Raji (cell line): ENCODE results near the gene RBM19.

Source experiments
- POLR2A ChIP-seq: IDR thresholded peaks from 2 replicates; pipeline ENCODE4 v1.6.1; 2011; ENCODE audit warnings: low read depth, low read length, control low read depth; ENCODE audit not compliant: insufficient read depth

RBM19 gene

DNA sequence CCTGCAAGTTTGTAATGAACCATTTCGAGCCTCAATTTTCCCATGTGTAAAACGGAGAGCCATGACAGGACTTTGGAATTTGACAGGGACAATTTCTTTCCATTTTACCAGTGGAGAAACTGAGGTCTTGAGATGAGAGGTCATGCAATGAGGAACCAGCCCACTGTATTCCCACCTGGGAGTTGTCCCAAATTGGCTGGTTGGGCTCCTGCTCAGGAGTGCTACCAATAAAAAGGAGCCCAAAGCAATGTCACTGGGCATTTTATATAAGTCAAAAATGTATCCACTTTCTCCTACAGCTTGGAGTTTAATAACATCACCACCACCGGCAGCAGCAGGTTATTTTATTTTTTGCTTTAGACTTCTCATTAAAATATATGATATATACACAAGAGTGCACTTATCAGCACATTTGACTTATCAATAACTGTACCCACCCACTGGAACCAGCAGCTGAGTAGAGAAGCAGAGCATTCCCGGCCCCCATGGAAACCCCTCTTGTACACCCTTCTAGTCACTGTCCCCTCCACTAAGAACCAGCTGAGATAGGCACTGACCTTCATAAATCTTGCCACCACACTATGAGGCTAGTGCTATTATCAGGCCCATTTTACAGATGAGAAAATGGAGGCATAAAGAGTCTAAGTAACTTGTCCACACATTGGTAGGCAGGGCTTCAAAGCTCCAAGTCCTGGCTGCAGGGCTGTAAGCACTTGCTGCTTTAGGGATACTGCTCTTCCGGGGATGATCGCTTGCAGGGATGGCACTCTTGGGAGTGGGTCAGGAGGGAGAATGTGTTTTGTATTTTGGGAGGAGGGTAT, 25.3 kb upstream of the RBM19 start:
- no peak for TF ChIP-seq POLR2A

DNA sequence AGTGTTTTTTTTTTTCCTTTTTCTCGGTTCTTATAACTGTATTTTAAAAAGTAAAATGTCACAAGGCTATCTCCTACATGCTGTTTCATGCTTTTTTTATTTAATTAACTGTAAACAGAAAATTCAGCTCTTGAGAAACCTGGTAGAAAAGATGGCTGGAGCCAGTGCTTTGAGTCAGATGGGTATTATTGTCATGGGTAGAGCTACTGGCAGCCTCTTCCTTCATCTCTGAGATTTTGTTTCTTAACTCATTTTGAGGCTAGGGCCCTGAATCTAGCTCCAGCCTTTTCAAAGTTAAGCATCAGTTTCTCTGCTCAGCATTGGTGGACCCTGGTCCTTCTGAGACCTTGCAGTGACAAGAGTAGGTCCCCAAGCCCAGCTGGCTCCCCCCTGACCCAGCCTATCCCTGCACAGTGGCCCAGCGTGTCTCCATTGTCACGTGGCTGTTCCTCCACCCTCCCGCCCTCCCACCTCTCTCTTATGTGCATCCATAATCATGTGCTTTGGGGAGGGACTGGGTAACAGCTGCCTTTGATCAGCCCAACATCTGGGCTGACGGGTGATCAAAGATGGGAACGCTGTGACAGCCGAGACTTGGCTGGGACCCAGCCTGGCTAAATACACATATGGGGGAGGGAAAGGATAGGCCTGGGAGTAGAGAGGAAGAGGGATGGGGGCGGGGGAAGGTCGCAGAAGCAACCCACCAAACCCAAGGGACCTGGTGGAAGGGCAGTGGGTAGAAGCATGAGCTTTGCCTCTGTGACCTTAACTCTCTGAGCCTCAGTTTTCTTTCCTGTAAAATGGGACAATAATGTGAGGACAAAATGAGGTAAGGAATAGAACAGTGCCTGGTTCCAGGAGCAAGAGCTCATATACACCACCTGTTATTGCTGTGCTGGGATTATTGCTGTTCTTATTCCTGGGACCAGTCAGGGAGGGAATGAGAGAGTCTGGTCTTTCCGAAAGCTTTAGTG, 24.4 kb upstream of the RBM19 start:
- TF ChIP-seq POLR2A, result no peak

DNA sequence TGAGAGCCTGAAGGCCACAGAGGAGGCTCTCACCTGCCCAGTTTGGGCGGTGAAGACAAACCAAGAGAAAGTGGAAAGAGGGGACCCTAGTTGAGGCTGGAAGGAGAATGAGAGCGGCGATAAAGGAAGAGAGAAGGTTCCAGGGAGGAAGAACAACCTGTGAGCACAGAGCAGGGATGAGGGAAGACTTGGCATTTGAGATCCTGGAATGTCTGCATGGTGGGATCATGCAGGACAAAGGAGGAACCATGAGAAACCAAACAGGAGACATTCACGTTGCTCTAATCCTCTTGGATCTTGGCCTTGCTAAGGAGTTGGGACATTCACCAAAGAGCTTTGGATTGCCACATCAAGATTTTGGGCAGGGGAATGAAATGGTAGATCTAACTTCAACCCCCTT, 22.9 kb upstream of the RBM19 start:
- TF ChIP-seq POLR2A, result no peak

DNA sequence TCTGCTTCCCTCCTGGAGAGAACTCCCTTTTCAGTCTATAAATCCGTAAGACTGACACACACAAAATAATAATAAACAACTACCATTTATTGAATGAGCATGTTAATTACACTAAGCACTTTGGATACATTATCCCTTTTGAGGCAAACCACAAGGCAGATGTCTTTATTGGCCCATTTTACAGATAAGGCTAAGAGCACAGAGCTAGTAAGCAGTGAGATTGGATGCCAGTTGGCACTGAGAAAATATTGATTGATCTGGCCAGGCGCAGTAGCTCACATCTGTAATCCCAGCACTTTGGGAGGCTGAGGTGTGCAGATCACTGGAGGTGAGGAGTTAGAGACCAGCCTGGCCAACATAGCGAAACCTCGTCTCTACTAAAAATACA, 21.9 kb upstream of the RBM19 start:
- no peak for TF ChIP-seq POLR2A

DNA sequence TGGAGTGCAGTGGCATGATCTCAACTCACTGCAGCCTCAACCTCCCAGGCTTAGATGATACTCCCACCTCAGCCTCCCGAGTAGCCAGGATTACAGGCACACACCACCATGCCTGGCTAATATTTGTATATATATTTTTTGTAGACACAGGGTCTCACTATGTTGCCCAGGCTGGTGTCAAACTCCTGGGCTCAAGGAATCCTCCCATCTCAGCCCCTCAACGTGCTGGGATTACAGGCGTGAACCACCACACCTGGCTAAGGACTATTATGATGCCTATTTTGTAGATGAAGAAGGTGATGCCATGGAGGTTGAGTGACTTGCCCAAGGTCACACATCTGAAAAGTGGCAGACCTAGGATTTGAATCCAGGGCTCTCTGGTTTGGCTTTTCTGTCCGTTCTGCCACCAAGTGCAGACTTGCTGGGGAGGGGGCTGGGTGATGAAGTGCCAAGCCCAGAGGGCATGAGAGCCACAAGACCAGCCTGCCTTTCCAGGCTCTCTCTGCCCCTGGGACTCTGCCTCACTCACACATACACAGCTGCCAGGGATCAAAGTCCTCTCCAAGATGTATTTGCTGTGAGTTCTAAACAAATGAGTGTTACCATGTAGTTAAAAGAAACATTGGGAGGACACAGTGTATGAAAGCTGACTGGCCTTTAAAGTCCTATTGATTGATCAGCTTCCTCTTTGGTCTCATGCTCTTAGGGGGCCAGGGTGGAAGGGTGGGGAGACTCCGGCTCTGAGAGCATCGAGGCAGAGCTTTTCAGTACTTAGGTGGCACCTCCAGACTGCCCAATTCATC, 21.3 kb upstream of the RBM19 start:
- no peak for TF ChIP-seq POLR2A

DNA sequence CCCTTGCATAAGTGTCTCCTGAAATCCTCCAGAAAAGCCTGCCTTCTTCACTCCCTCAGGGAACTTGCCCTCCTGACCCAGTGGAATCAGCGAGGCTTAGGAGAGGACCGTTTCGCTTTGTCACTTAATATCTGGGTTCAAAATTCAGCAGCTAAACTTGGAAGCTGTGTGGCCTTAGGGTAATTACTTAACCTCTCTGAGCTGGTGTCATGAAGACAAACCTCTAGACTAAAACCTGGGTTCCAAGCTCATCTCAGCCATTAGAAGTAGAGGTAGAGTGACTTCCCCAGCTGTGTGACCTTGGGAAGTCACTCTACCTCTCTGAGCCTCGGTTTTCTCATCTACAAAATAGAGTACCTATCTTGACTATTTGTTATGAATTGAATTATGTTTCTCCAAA, 18.3 kb upstream of the RBM19 start:
- no peak for TF ChIP-seq POLR2A

DNA sequence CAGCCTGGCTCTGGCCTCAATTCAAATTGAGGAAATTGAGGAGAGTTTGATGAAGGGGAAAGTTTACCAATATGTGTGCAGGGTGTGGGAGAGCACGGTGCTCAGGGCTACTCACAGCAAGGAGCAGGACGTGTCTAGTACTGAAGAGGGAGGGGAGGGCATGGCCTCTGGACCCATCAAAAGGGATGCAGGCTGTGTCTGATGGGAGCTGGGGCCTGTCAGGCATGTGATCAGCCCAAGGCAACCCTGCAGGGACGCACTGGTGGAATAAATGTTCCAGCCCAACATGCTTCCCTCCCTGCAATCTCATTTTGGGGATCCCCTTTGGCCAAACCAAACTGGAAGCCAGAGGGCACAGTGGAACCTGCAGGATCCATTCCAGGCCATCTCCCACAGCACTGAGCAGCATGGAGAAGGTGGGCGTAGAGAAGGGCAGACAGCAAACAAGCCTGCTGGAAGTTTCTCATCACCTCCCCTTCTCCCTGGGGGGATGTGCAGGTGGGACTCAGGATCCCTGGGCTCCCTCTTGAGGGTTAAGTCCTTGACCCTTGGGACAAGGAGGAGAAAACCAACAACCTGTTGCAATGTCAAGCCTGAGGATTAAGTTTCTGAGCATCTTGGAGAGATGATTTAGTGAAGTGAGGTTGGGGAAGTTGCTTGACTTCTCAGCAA, 17.8 kb upstream of the RBM19 start:
- TF ChIP-seq POLR2A, result no peak

DNA sequence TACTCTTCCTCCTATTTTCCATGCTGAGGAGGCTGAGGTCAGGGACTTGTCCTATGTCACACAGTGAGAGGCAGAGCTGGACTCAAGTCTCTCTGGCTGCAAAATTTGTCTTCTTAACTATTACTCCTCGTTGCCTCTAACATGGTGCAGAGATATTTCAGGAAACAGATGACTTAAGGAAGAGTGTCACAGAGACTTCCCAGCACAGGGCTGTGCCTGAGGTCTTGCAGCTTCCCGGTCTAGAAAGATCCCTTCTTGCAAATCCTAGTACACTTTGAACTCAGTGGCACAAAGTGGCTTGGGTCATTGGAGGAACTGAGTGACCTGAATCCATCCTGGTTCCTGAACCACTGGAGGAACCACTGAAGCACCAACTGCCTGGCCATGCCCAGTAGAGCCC, 17.1 kb upstream of the RBM19 start:
- TF ChIP-seq POLR2A, result no peak

DNA sequence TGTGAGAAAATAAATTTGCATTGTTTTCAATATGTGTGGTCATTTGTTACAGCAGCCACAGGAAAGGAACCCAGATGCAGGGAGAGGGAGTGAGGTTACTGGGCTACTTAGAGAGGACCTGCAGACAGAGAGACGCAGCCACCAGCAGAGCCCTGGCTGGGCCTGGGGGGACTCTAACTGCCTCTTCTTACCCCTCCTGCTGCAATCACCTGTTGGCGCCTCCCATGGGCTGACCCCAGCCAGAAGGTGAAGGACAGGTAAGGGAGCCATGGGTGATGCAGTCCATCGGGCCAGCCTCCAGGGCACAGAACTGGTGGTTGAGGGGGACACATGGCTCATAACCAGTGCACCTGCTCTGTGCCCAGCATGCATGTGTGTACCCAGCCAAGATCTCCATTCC, 15.8 kb upstream of the RBM19 start:
- no peak for TF ChIP-seq POLR2A

DNA sequence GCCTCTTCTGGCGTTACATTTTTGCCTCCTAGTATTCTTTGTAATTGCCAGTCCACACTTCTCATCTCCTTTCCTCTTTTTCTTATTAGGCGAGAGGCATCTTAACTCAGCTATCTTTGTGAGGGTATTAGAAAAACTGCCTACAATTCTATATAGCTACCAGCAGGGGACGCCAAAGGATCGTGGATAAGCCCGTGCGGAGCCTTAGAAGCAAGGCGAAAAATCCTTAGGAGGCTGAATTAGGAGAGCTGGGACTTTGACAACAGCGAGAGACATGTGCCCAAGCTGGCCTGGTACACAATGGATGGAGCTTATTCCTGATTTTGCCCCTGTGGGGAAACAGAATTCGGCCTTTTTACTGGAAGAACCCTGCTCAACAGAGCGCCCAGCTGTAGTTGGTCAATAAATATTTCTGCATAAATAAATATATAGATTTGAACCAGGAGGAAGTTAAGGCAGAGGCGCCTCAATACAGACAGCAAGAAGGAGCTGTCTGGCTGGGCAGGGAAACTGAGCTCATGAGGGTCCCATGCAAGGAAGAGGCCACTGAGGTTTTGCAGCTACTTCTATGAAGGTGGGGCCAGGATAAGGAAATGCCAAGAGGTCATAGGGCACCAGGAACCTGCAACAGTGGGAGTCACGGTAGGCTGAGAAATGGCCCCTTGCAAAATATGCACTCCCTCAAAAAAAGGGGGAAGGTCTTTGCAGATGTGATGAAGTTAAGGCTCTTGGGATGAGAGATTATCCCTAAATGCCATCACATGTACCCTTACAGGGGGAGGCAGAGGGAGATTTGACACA, 14.6 kb upstream of the RBM19 start:
- TF ChIP-seq POLR2A, result no peak

DNA sequence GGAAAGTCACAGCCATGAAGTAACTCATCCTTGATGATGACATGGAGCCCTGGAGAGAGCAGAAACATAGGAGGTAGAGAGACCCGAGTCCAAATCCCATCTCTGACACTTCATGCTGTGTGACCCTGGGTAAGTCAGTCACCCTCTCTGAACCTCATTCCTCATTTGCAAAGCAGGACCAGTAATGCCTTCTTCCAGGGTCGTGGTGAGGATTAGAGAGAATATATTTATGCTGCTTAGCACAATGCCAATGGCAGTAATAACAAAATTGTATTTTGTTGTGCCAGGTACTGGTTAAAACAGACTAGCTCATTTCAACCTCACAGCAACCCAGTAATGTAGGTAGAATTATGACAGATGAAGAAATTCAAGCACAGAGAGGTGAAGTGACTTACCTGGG, 13.9 kb upstream of the RBM19 start:
- TF ChIP-seq POLR2A, result no peak

DNA sequence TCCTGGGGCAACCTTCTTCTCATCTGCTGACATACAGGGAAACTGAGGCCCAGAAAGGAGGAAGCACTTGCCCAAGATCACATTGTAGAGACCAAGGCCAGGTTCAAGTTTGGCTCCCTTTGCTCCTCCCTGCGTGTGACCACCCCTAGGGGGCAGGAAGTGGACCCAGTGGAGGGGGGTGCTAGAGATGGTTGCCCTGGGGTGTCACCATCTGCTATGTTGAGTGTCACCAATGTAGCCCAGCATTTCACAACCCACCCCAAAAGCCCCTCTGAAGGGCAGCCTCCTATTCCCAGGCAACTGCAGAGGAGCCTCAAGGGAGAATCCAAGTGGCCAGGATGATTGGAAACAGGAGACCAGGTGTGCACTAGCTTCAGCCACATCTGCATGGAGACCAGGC, 12.0 kb upstream of the RBM19 start:
- no peak for TF ChIP-seq POLR2A

DNA sequence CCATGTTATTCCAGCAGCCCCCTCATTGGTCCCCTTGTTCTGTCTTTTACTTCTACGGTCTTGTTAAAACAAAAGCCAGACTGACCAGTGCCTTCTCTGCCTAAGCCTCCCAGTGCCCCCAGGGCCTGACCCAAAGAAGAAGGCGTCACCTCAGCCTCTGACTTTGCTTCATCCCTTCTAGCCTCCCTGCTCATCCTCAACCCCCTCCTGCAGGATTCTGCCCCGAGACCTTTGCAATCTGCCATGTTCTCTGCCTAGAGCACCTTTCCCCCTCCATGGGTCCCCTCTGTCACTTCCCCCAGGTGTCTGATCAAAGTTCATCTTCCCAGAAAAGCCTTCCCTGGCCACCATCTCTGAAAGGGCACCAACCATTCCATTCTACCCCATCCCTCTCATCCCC, 7.9 kb upstream of the RBM19 start:
- TF ChIP-seq POLR2A, result no peak
